CD14-positive monocyte (primary cell): ENCODE measurements around the gene GOLGA7B. TPM values are rescaled to one million over a fixed set of nuclear protein-coding genes. Genes with fewer than 3 reads are reported as not detected.

ENCODE experiments used
- DNase-seq, 3 donors: peaks; one replicate each; pipeline ENCODE4 v3.0.0-alpha.2; 2011 to 2022
- H2AFZ ChIP-seq: 2 replicates; pipeline ENCODE4 v1.6.0; 2012; ENCODE audit warnings: mild to moderate bottlenecking, low read depth, low read length, inconsistent platforms; ENCODE audit not compliant: insufficient read depth, poor library complexity, severe bottlenecking
- H3K27ac ChIP-seq, 2 donors: 1 replicate in 1 of 2; 2 replicates in 1 of 2; pipeline ENCODE4 v1.5.1; 2012 to 2013; ENCODE audit warnings: low read length in 2 of 2, control low read depth in 1 of 2, inconsistent platforms in 1 of 2, low read depth in 1 of 2, mild to moderate bottlenecking in 1 of 2
- H3K27me3 ChIP-seq, 2 donors: one replicate each; pipeline versions ENCODE4 v1.6.0 to v1.6.1; 2011 to 2013; ENCODE audit warnings: low read length in 2 of 2; ENCODE audit not compliant: control insufficient read depth in 2 of 2, insufficient read depth in 2 of 2
- H3K36me3 ChIP-seq, 2 donors: replicated peaks in 1 of 2; 1 replicate in 1 of 2; 2 replicates in 1 of 2; pipeline versions ENCODE4 v1.5.1 to v1.6.1; 2012 to 2013; ENCODE audit warnings: low read length in 2 of 2, control low read depth in 1 of 2, inconsistent platforms in 1 of 2, mild to moderate bottlenecking in 1 of 2; ENCODE audit not compliant: insufficient read depth in 2 of 2, control insufficient read depth in 1 of 2
- H3K4me1 ChIP-seq, 2 donors: 1 replicate in 1 of 2; 2 replicates in 1 of 2; pipeline versions ENCODE4 v1.5.1 to v1.6.1; 2012 to 2013; ENCODE audit warnings: low read length in 2 of 2, control low read depth in 1 of 2, inconsistent platforms in 1 of 2, mild to moderate bottlenecking in 1 of 2, moderate library complexity in 1 of 2; ENCODE audit not compliant: insufficient read depth in 2 of 2, control insufficient read depth in 1 of 2
- H3K4me2 ChIP-seq: replicated peaks from 2 replicates; pipeline ENCODE3; 2012; ENCODE audit warnings: low read length, moderate library complexity, mild to moderate bottlenecking; ENCODE audit not compliant: poor library complexity, severe bottlenecking; ENCODE audit errors: extremely low read depth
- H3K4me3 ChIP-seq, 3 experiments: fragments of 200-600 bp in 1 of 3; sonication (generic) in 1 of 3; replicated peaks in 1 of 3; 1 replicate in 2 of 3; 2 replicates in 1 of 3; pipeline ENCODE4 v1.5.1; 2011 to 2013; ENCODE audit warnings: low read length in 3 of 3, mild to moderate bottlenecking in 3 of 3, control low read depth in 2 of 3, low read depth in 2 of 3, inconsistent platforms in 1 of 3, moderate library complexity in 1 of 3
- H3K79me2 ChIP-seq: 2 replicates; pipeline ENCODE4 v1.6.0; 2012; ENCODE audit warnings: mild to moderate bottlenecking, control low read depth, inconsistent platforms, low read length, moderate library complexity; ENCODE audit not compliant: insufficient read depth
- H3K9ac ChIP-seq: 2 replicates; pipeline ENCODE4 v1.6.0; 2017; ENCODE audit warnings: low read length, mild to moderate bottlenecking; ENCODE audit not compliant: insufficient read depth, poor library complexity, severe bottlenecking
- H3K9me3 ChIP-seq, 2 donors: replicated peaks in 1 of 2; 1 replicate in 1 of 2; 2 replicates in 1 of 2; pipeline versions ENCODE4 v1.5.1 to v1.6.1; 2012 to 2013; ENCODE audit warnings: low read length in 2 of 2, control low read depth in 1 of 2; ENCODE audit not compliant: control insufficient read depth in 1 of 2, insufficient read depth in 1 of 2
- H4K20me1 ChIP-seq: 2 replicates; pipeline ENCODE4 v1.6.0; 2012; ENCODE audit warnings: mild to moderate bottlenecking, low read length, control low read depth, moderate library complexity; ENCODE audit not compliant: insufficient read depth
- H3K27ac Mint-ChIP-seq, 7 donors: one replicate each; pipeline ENCODE4 v1.8.0; 2020; ENCODE audit warnings: mild to moderate bottlenecking in 7 of 7, mixed read lengths in 7 of 7, moderate library complexity in 6 of 7, inconsistent platforms in 2 of 7
- H3K27me3 Mint-ChIP-seq, 3 donors: one replicate each; pipeline ENCODE4 v1.8.0; 2021 to 2022; ENCODE audit warnings: low read depth in 3 of 3, mild to moderate bottlenecking in 3 of 3, mixed read lengths in 3 of 3, moderate library complexity in 3 of 3, inconsistent platforms in 1 of 3
- H3K36me3 Mint-ChIP-seq, 2 donors: one replicate each; pipeline ENCODE4 v1.8.0; 2020; ENCODE audit warnings: mixed read lengths in 2 of 2, inconsistent platforms in 1 of 2, mild to moderate bottlenecking in 1 of 2
- H3K4me1 Mint-ChIP-seq: one replicate; pipeline ENCODE4 v1.8.0; 2020; ENCODE audit warnings: mild to moderate bottlenecking, mixed read lengths
- H3K4me3 Mint-ChIP-seq, 2 donors: one replicate each; pipeline ENCODE4 v1.8.0; 2020; ENCODE audit warnings: mild to moderate bottlenecking in 2 of 2, mixed read lengths in 2 of 2, moderate library complexity in 1 of 2
- H3K9me3 Mint-ChIP-seq, 7 donors: one replicate each; pipeline ENCODE4 v1.8.0; 2020 to 2022; ENCODE audit warnings: mixed read lengths in 7 of 7, mild to moderate bottlenecking in 6 of 7, moderate library complexity in 6 of 7, inconsistent platforms in 2 of 7
- CTCF ChIP-seq: fragments of 200-600 bp; IDR thresholded peaks from one replicate; pipeline ENCODE4 v1.8.0; 2022; ENCODE audit warnings: antibody characterized with exemption, mild to moderate bottlenecking
- whole genome bisulfite sequencing: methylation state at CpG from one replicate; pipeline ENCODE4 v1.1.5; 2013; ENCODE audit warnings: missing lambda C conversion rate; ENCODE audit not compliant: insufficient coverage; 5-methylcytosine and 5-hydroxymethylcytosine counted together
- intact Hi-C, 2 donors: fragments of 100-400 bp; cut with micrococcal nuclease; formaldehyde crosslinking; loops; one replicate each; pipeline versions ENCODE4 v1.15.0 to v1.15.1; 2023
- polyA plus RNA-seq, 3 donors: library from polyadenylated mRNA; depleted of rRNA in 1 of 3; unstranded in 2 of 3; stranded (reverse) in 1 of 3; fragments of 300-500 nt in 2 of 3; fragments of >200 nt in 1 of 3; fragmentation: Illumina TruSeq in 2 of 3; gene quantifications; 1 replicate in 2 of 3; 2 replicates in 1 of 3; pipeline ENCODE4 v1.2.3, GENCODE V29; 2012 to 2021

The GOLGA7B gene
- polyA plus RNA-seq, 3 donors, result 0.03 TPM; not detected in 2

DNA sequence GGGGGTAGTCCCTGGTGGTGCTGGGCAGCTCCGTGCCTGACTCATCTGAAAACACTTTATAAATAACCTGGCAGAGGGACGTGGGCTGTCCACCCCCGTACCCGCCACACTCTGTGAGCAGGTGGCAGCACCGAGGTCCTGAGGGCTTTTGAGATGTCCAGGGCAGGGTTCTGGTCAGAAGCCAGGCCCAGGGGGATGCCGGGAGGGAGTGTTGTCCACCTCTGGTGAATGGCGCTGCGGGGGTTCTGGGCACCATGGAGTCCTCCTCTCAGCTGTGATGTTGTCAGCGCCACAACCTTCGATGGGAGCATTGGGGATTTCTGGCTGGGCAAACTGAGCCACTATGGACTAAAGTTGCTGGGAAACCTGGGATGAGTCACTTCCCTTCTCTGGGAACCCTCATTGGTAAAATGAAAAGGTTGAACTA is 27.4 kb upstream of the GOLGA7B start:
- H3K4me2 ChIP-seq, result no peak overlapping the region
- intact Hi-C loops, result no loop called here
- Mint-ChIP-seq H3K27me3 (peaks cover 0 to 23% (median 14%) of the 10 kb centered on the region in 3 donors), H3K36me3 (no peaks in the 10 kb centered on the region), H3K9me3 (peaks cover 0 to 2% (median 0%) of the 10 kb centered on the region in 7 donors), H3K27ac (no peak overlapping the region), H3K4me1 (no peaks in the 10 kb centered on the region), H3K4me3 (no peak overlapping the region)
- no peak overlapping the region for H3K4me3 ChIP-seq
- 73% methylated on average over 6 of the region's 10 CpGs for WGBS
- no peaks in the 10 kb centered on the region for H3K79me2 ChIP-seq
- H3K9me3 ChIP-seq, result no peaks in the 10 kb centered on the region
- no peak overlapping the region for H3K27ac ChIP-seq
- H3K9ac ChIP-seq, result no peak overlapping the region
- no peaks in the 10 kb centered on the region for H4K20me1 ChIP-seq
- no peak overlapping the region for H2AFZ ChIP-seq
- no peak for TF ChIP-seq CTCF
- no peak for DNase-seq
- H3K4me1 ChIP-seq, result no peaks in the 10 kb centered on the region
- H3K27me3 ChIP-seq, result peaks cover 0 to 5% of the 10 kb centered on the region in 2 donors
- H3K36me3 ChIP-seq, result no peaks in the 10 kb centered on the region

DNA sequence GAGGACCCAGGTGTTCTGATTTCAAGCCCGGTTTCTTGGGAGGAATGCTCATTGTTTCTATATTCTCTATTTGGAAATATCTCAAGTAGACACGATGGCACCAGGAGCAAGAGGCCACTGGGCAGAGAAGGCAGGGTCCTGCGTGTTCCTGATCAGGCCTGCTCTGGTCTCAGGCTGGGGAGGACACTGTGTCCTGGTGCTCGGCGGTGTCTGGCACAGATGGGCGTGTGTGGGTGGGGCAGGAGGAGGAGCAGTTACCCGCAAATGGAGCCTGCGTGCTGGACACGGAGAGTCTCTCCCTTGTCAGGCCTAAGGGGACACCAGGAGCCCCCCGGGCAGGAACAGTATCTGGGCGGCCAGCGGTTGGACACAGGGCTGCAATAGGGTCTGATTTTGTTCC is 25.9 kb upstream of the GOLGA7B start:
- 91% methylated on average over 11 of the region's 12 CpGs for WGBS
- no peak overlapping the region for H3K4me3 Mint-ChIP-seq
- intact Hi-C loops, result no loop called here
- Histone ChIP-seq H3K36me3 (no peaks in the 10 kb centered on the region), H3K27me3 (peaks cover 0 to under 1% of the 10 kb centered on the region in 2 donors), H3K9me3 (no peaks in the 10 kb centered on the region), H4K20me1 (no peaks in the 10 kb centered on the region), H3K27ac (no peak overlapping the region), H3K4me2 (no peak overlapping the region), H3K9ac (no peak overlapping the region), H3K4me1 (no peaks in the 10 kb centered on the region), H3K79me2 (no peaks in the 10 kb centered on the region), H3K4me3 (no peak overlapping the region), H2AFZ (no peak overlapping the region)
- DNase-seq, result no peak
- no peaks in the 10 kb centered on the region for H3K4me1 Mint-ChIP-seq
- peaks cover 0 to 2% (median 0%) of the 10 kb centered on the region in 7 donors for H3K9me3 Mint-ChIP-seq
- no peak for TF ChIP-seq CTCF
- peaks cover 0 to 26% (median 15%) of the 10 kb centered on the region in 3 donors for H3K27me3 Mint-ChIP-seq
- H3K36me3 Mint-ChIP-seq, result no peaks in the 10 kb centered on the region
- no peak overlapping the region for H3K27ac Mint-ChIP-seq
